H1 (cell line): Measurements from ENCODE around the gene H2BK1. TPM values are rescaled to one million over a fixed set of nuclear protein-coding genes. Genes with fewer than 3 reads are reported as not detected.

Experiments used
- ATF3 ChIP-seq: IDR thresholded peaks from 2 replicates; pipeline ENCODE4 v1.6.1; 2011; ENCODE audit warnings: low read depth, mild to moderate bottlenecking, low read length; ENCODE audit not compliant: insufficient read depth
- BACH1 ChIP-seq: IDR thresholded peaks from 2 replicates; pipeline ENCODE4 v1.6.1; 2012; ENCODE audit warnings: low read length, improper control_type of control experiment
- CBX8 ChIP-seq: fragments of 300-800, 300-1000 bp; sonication (generic); IDR thresholded peaks from 2 replicates; pipeline ENCODE4 v1.7.1; 2016; ENCODE audit warnings: low read depth, low read length, borderline replicate concordance
- CREB1 ChIP-seq: IDR thresholded peaks from 2 replicates; pipeline ENCODE4 v1.6.1; 2012; ENCODE audit warnings: inconsistent platforms
- EP300 ChIP-seq, 2 experiments: IDR thresholded peaks; 1 replicate in 1 of 2; 2 replicates in 1 of 2; pipeline ENCODE4 v1.6.1; 2011 to 2012; ENCODE audit warnings: low read depth in 2 of 2, low read length in 2 of 2, mild to moderate bottlenecking in 2 of 2, borderline replicate concordance in 1 of 2, inconsistent platforms in 1 of 2, moderate library complexity in 1 of 2
- GABPA ChIP-seq: IDR thresholded peaks from 2 replicates; pipeline ENCODE4 v1.6.1; 2011; ENCODE audit warnings: mild to moderate bottlenecking, low read length, moderate library complexity, borderline replicate concordance; ENCODE audit not compliant: insufficient read depth
- GTF2F1 ChIP-seq: IDR thresholded peaks from 2 replicates; pipeline ENCODE4 v1.6.1; 2012; ENCODE audit warnings: low read depth, low read length, improper control_type of control experiment, borderline replicate concordance
- HDAC6 ChIP-seq: IDR thresholded peaks from one replicate; pipeline ENCODE4 v1.7.1; 2012; ENCODE audit warnings: low read depth, mild to moderate bottlenecking, inconsistent platforms, low read length, moderate library complexity
- JUN ChIP-seq: IDR thresholded peaks from 2 replicates; pipeline ENCODE4 v1.6.1; 2011; ENCODE audit warnings: low read depth, mild to moderate bottlenecking, improper control_type of control experiment, low read length
- KDM1A ChIP-seq: fragments of 200-600, 300-600 bp; sonication (generic); IDR thresholded peaks from 2 replicates; pipeline ENCODE4 v1.7.1; 2016; ENCODE audit warnings: mild to moderate bottlenecking, low read length, borderline replicate concordance
- KDM4A ChIP-seq: IDR thresholded peaks from one replicate; pipeline ENCODE4 v1.7.1; 2012; ENCODE audit warnings: low read depth, mild to moderate bottlenecking, moderate library complexity, low read length, inconsistent platforms; ENCODE audit not compliant: severe bottlenecking
- KDM5A ChIP-seq: fragments of 200-600 bp; IDR thresholded peaks from 2 replicates; pipeline ENCODE4 v1.7.1; 2012; ENCODE audit warnings: mild to moderate bottlenecking, low read length, inconsistent platforms, mixed read lengths
- POLR2AphosphoS5 ChIP-seq: IDR thresholded peaks from 2 replicates; pipeline ENCODE4 v1.6.1; 2011; ENCODE audit warnings: low read depth, low read length
- RAD21 ChIP-seq, 2 experiments: IDR thresholded peaks in 1 of 2; conservative IDR thresholded peaks in 1 of 2; 2 replicates each; pipeline ENCODE4 v1.6.1; 2011; ENCODE audit warnings: low read depth in 2 of 2, low read length in 2 of 2, improper control_type of control experiment in 1 of 2, inconsistent platforms in 1 of 2, mild to moderate bottlenecking in 1 of 2, moderate library complexity in 1 of 2
- RNF2 ChIP-seq: fragments of 200-900, 300-1000 bp; sonication (generic); IDR thresholded peaks from 2 replicates; pipeline ENCODE4 v1.7.1; 2016; ENCODE audit warnings: borderline replicate concordance, low read depth, mild to moderate bottlenecking, antibody characterized with exemption, low read length; ENCODE audit not compliant: poor library complexity, severe bottlenecking; ENCODE audit errors: missing control alignments
- RXRA ChIP-seq: IDR thresholded peaks from 2 replicates; pipeline ENCODE4 v1.6.1; 2011; ENCODE audit warnings: low read depth, mild to moderate bottlenecking, low read length, moderate library complexity; ENCODE audit not compliant: insufficient read depth
- SIRT6 ChIP-seq: IDR thresholded peaks from one replicate; pipeline ENCODE4 v1.7.1; 2012; ENCODE audit warnings: low read length, inconsistent platforms
- TAF7 ChIP-seq: optimal IDR thresholded peaks from 2 replicates; pipeline ENCODE3; 2011; ENCODE audit warnings: low read depth, mild to moderate bottlenecking, inconsistent platforms, low read length, moderate library complexity, borderline replicate concordance
- TEAD4 ChIP-seq: IDR thresholded peaks from 2 replicates; pipeline ENCODE4 v1.6.1; 2012; ENCODE audit warnings: low read depth, low read length, inconsistent platforms, mixed read lengths
- YY1 ChIP-seq: IDR thresholded peaks from 2 replicates; pipeline ENCODE4 v1.6.1; 2011; ENCODE audit warnings: low read depth, mild to moderate bottlenecking, low read length
- ZNF274 ChIP-seq: IDR thresholded peaks from 2 replicates; pipeline ENCODE4 v1.7.0; 2012; ENCODE audit warnings: low read length, borderline replicate concordance; ENCODE audit errors: extremely low read depth
- polyA plus RNA-seq, 7 experiments: library from polyadenylated mRNA; depleted of rRNA in 3 of 7; stranded (reverse) in 5 of 7; unstranded in 2 of 7; fragments of >200 nt in 5 of 7; fragments of 200-250 nt in 2 of 7; gene quantifications; 1 replicate in 5 of 7; 2 replicates in 1 of 7; 4 replicates in 1 of 7; pipeline versions ENCODE4 v1.2.1 to v1.2.3, GENCODE V29; 2011 to 2013; ENCODE audit warnings: missing spikeins in 2 of 7, mixed read lengths in 2 of 7
- total RNA-seq: library from RNA; stranded (reverse); fragmentation: NEBNext Ultra II Directional; extraction: Animal tissue kit (Norgen Biotek cat#: 25700); gene quantifications from 2 replicates; pipeline ENCODE4 v1.2.1, GENCODE V29; 2021
- TF ChIP-seq, protein P1 (sequence below): IDR thresholded peaks from 2 replicates; pipeline ENCODE4 v1.6.1; 2011; ENCODE audit warnings: low read length, improper control_type of control experiment

H2BK1 gene
- total and polyA plus RNA-seq, 2 of the 8 experiments (the other 6 are each of a cell fraction or from before 2014, with no cell fraction given), result not detected

DNA sequence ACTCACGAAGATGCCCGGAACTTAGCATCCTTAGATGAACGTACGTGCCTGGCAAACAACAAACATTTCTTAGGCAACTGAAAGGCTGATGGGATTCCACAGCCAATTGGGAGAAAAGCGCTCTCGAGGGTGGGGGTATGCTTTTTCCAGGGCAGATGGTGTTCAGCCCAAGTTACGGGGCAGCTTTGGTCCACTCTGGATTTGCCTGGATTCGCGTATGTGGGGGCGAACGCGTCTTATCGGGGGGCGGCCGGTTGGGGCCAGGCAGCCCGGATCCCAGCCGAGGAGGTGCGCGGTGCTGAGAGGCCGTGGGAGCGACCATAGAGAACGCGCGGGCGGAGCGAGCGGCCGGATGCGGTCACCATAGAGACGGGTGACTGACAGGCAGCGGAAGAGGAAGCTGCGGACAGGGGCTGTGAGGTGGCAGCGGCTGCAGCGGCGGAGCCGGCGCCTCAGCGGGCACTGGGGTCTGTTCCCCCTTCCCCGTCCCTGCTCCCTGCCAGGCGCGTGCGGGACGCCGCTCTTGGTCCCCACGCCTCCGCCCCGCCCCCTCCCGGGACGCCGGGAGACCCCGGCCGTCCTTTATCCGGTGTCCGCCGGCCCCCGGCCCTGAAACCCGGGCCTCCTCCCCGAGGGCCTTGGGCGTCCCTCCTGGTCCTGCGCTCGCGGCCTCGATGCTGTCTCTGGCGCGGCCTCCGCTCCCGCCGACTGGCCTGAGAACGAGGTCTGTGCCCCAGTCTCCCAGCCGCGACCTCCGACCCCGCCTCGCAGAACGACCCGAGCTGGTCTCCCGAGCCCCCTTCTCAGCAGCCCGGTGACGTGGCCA lies 22.0 kb upstream of the H2BK1 start, which contains the start of gene CHPF2 (continued):
- TF ChIP-seq ATF3 (no peak), CBX8 (no peak), SIRT6 (no peak), YY1 (0 out of 2 replicates have a peak, but pooled peaks have one; percentile 2), GABPA (peak; percentile 78; the same call in 1 of the 2 replicates), TAF7 (no peak), KDM1A (no peak), RXRA (no peak), HDAC6 (no peak), CREB1 (no peak), KDM4A (peak; percentile 84), POLR2AphosphoS5 (peak; percentile 62; the same call in 1 of the 2 replicates), TEAD4 (no peak), EP300 (IDR thresholded peaks at IDR 0.05; ENCODE audit: borderline replicate concordance in 1 of 2, low read depth in 2 of 2, low read length in 2 of 2) (no peak), GTF2F1 (no peak), RAD21 (IDR thresholded peaks at IDR 0.05 in 1 of 2, conservative IDR thresholded peaks at IDR 0.05 in 1 of 2; ENCODE audit: low read depth in 2 of 2, low read length in 2 of 2) (no peak), ZNF274 (no peak), BACH1 (peak; percentile 36; the same call in 1 of the 2 replicates), JUN (no peak), KDM5A (no peak), RNF2 (no peak)
- TF ChIP-seq, protein P1, sequence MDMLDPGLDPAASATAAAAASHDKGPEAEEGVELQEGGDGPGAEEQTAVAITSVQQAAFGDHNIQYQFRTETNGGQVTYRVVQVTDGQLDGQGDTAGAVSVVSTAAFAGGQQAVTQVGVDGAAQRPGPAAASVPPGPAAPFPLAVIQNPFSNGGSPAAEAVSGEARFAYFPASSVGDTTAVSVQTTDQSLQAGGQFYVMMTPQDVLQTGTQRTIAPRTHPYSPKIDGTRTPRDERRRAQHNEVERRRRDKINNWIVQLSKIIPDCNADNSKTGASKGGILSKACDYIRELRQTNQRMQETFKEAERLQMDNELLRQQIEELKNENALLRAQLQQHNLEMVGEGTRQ, result no peak
